HepG2 (cell line): ENCODE results near the gene VRK3. TPM values are rescaled to one million over a fixed set of nuclear protein-coding genes. Genes with fewer than 3 reads are reported as not detected.

Experiments used
- ATAC-seq: fragments of 200-7000 bp; cut with Tn5 transposase; 3 replicates; pipeline ENCODE4 v1.9.1; 2020; ENCODE audit warnings: mild to moderate bottlenecking, moderate library complexity
- BruUV-seq: library from RNA; stranded (reverse); fragments of 400-500 nt; replicated peaks from 2 replicates; lab custom pipeline; 2021; lab: Mats Ljungman, UMichigan
- CTCF ChIA-PET: fragments of 300-600 bp; formaldehyde crosslinking; extraction: SDS; loops from one replicate; lab custom pipeline; 2021; ENCODE audit warnings: low total read pairs, inconsistent platforms, low intra/inter-chr PET ratio; lab: Yijun Ruan, JAX
- POLR2A ChIA-PET: fragments of 350-600 bp; sonication (Branson Sonifier 250); formaldehyde crosslinking; loops from one replicate; lab custom pipeline; 2020; ENCODE audit warnings: antibody characterized with exemption, inconsistent platforms; lab: Yijun Ruan, JAX
- DNase-seq: peaks from one replicate; pipeline ENCODE4 v3.0.0-alpha.2; 2015; ENCODE audit warnings: low spot score
- FAIRE-seq: peaks from 3 replicates; lab custom pipeline; 2011; peaks lifted over from hg19 to GRCh38; lab: Jason Lieb, UNC
- H2AFZ ChIP-seq: one replicate; pipeline ENCODE4 v1.6.1; 2011; ENCODE audit warnings: low read length, inconsistent platforms
- H3K27ac ChIP-seq: fragments of 300-600 bp; 3 replicates; pipeline ENCODE4 v1.8.0; 2011; ENCODE audit warnings: mixed run types, mild to moderate bottlenecking, mixed read lengths, low read length, inconsistent platforms; ENCODE audit not compliant: insufficient read depth; ENCODE audit errors: extremely low read length
- H3K27me3 ChIP-seq, 2 experiments: fragments of 200-600 bp in 1 of 2; 2 replicates in 1 of 2; 3 replicates in 1 of 2; pipeline versions ENCODE4 v1.6.0 to v1.8.0; 2011; ENCODE audit warnings: low read length in 2 of 2, mild to moderate bottlenecking in 2 of 2, moderate library complexity in 2 of 2, inconsistent platforms in 1 of 2; ENCODE audit not compliant: insufficient read depth in 2 of 2, control insufficient read depth in 1 of 2
- H3K36me3 ChIP-seq, 2 experiments: fragments of 200-600 bp in 1 of 2; replicated peaks in 1 of 2; 2 replicates in 1 of 2; 3 replicates in 1 of 2; pipeline versions ENCODE4 v1.5.1 to v1.8.0; 2011; ENCODE audit warnings: low read length in 2 of 2, inconsistent platforms in 1 of 2; ENCODE audit not compliant: insufficient read depth in 2 of 2, control insufficient read depth in 1 of 2
- H3K4me1 ChIP-seq: 2 replicates; pipeline ENCODE4 v1.5.1; 2012; ENCODE audit warnings: low read length, inconsistent platforms; ENCODE audit not compliant: insufficient read depth
- H3K4me2 ChIP-seq: 2 replicates; pipeline ENCODE4 v1.6.0; 2011; ENCODE audit warnings: low read depth, low read length, inconsistent platforms
- H3K4me3 ChIP-seq, 3 experiments: fragments of 200-600 bp in 1 of 3; sonication (generic), shearing (Covaris generic) in 1 of 3; replicated peaks in 1 of 3; 2 replicates each; pipeline ENCODE4 v1.5.1; 2011 to 2016; ENCODE audit warnings: low read length in 3 of 3, inconsistent platforms in 2 of 3, low read depth in 2 of 3, mild to moderate bottlenecking in 2 of 3, control low read depth in 1 of 3, mixed read lengths in 1 of 3; ENCODE audit not compliant: insufficient read depth in 1 of 3
- H3K79me2 ChIP-seq: one replicate; pipeline ENCODE4 v1.6.1; 2011; ENCODE audit warnings: low read length, inconsistent platforms; ENCODE audit not compliant: insufficient read depth
- H3K9ac ChIP-seq: 2 replicates; pipeline ENCODE4 v1.6.0; 2011; ENCODE audit warnings: mild to moderate bottlenecking, low read depth, low read length, inconsistent platforms; ENCODE audit not compliant: insufficient read depth
- H3K9me3 ChIP-seq: 2 replicates; pipeline ENCODE4 v1.5.1; 2012; ENCODE audit warnings: mild to moderate bottlenecking, low read length
- H4K20me1 ChIP-seq: 2 replicates; pipeline ENCODE4 v1.6.0; 2011; ENCODE audit warnings: inconsistent platforms, mild to moderate bottlenecking, low read length, moderate library complexity; ENCODE audit not compliant: insufficient read depth
- BCL3 ChIP-seq: sonication (generic); formaldehyde crosslinking; IDR thresholded peaks from 2 replicates; pipeline ENCODE4 v1.5.1; 2020; ENCODE audit warnings: mild to moderate bottlenecking, missing genetic modification reagents, moderate library complexity
- CENPX ChIP-seq: sonication (generic); formaldehyde crosslinking; IDR thresholded peaks from 2 replicates; pipeline ENCODE4 v1.9.0; 2021; ENCODE audit warnings: mild to moderate bottlenecking, missing genetic modification reagents, moderate library complexity
- DR1 ChIP-seq: sonication (generic); formaldehyde crosslinking; IDR thresholded peaks from 2 replicates; pipeline ENCODE4 v1.8.0; 2021; ENCODE audit warnings: mild to moderate bottlenecking, missing genetic modification reagents, inconsistent platforms
- HNRNPLL ChIP-seq: fragments of 200-400 bp; formaldehyde crosslinking; IDR thresholded peaks from 2 replicates; pipeline ENCODE4 v1.6.1; 2017; ENCODE audit warnings: mild to moderate bottlenecking, low read depth, low read length; ENCODE audit not compliant: poor library complexity, severe bottlenecking
- ISX ChIP-seq: sonication (generic); formaldehyde crosslinking; conservative IDR thresholded peaks from 2 replicates; pipeline ENCODE4 v1.5.0; 2020; ENCODE audit warnings: missing genetic modification reagents
- JDP2 ChIP-seq: sonication (generic); formaldehyde crosslinking; IDR thresholded peaks from 2 replicates; pipeline ENCODE4 v1.8.1; 2022; ENCODE audit warnings: missing genetic modification reagents, borderline replicate concordance
- KMT2B ChIP-seq: IDR thresholded peaks from 2 replicates; pipeline ENCODE4 v1.6.1; 2016; ENCODE audit warnings: missing genetic modification reagents, missing compliant biosample characterization
- NONO ChIP-seq, 2 experiments: fragments of 450-650 bp in 1 of 2; sonication (generic) in 1 of 2; formaldehyde crosslinking in 1 of 2; IDR thresholded peaks in 1 of 2; conservative IDR thresholded peaks in 1 of 2; 2 replicates each; pipeline versions ENCODE4 v1.6.1 to v1.8.0; 2017 to 2022; ENCODE audit warnings: mild to moderate bottlenecking in 1 of 2, missing genetic modification reagents in 1 of 2, moderate library complexity in 1 of 2
- SMAD1 ChIP-seq: sonication (generic); formaldehyde crosslinking; IDR thresholded peaks from 2 replicates; pipeline ENCODE4 v1.4.0; 2020; ENCODE audit warnings: missing genetic modification reagents, low read depth, mild to moderate bottlenecking, borderline replicate concordance
- SMAD3 ChIP-seq: sonication (generic); formaldehyde crosslinking; IDR thresholded peaks from 2 replicates; pipeline ENCODE4 v1.4.0; 2020; ENCODE audit warnings: missing genetic modification reagents
- TFDP1 ChIP-seq: IDR thresholded peaks from 2 replicates; pipeline ENCODE4 v1.6.1; 2016; ENCODE audit warnings: missing compliant biosample characterization, missing genetic modification reagents, borderline replicate concordance
- THYN1 ChIP-seq: sonication (generic); formaldehyde crosslinking; IDR thresholded peaks from 2 replicates; pipeline ENCODE4 v1.8.1; 2023; ENCODE audit warnings: low read depth, mild to moderate bottlenecking, moderate library complexity, missing genetic modification reagents, borderline replicate concordance
- ZNF441 ChIP-seq: sonication (generic); formaldehyde crosslinking; IDR thresholded peaks from 2 replicates; pipeline ENCODE4 v1.7.0; 2021; ENCODE audit warnings: missing genetic modification reagents, borderline replicate concordance
- ZNF496 ChIP-seq: sonication (generic); formaldehyde crosslinking; IDR thresholded peaks from 2 replicates; pipeline ENCODE4 v1.8.1; 2023; ENCODE audit warnings: mild to moderate bottlenecking, moderate library complexity, missing genetic modification reagents; ENCODE audit not compliant: insufficient replicate concordance
- ZNF713 ChIP-seq: sonication (generic); formaldehyde crosslinking; IDR thresholded peaks from 2 replicates; pipeline ENCODE4 v1.4.0; 2020; ENCODE audit warnings: mild to moderate bottlenecking, missing genetic modification reagents
- ZNF740 ChIP-seq: sonication (generic); formaldehyde crosslinking; IDR thresholded peaks from 2 replicates; pipeline ENCODE4 v1.4.0; 2020; ENCODE audit warnings: missing genetic modification reagents
- ZNF792 ChIP-seq: IDR thresholded peaks from 2 replicates; pipeline ENCODE4 v1.6.1; 2016
- ZNF800 ChIP-seq: sonication (generic); formaldehyde crosslinking; IDR thresholded peaks from 2 replicates; pipeline ENCODE4 v1.4.0; 2020; ENCODE audit warnings: missing genetic modification reagents
- ZNF839 ChIP-seq: sonication (generic); formaldehyde crosslinking; IDR thresholded peaks from 2 replicates; pipeline ENCODE4 v1.4.0; 2020; ENCODE audit warnings: missing genetic modification reagents, mild to moderate bottlenecking, borderline replicate concordance
- ZNF878 ChIP-seq: sonication (generic); formaldehyde crosslinking; IDR thresholded peaks from 2 replicates; pipeline ENCODE4 v1.8.1; 2023; ENCODE audit warnings: mild to moderate bottlenecking, missing genetic modification reagents, moderate library complexity
- WGBS: methylation state at CpG from one replicate; pipeline ENCODE4 v1.1.6; 2017; ENCODE audit warnings: low lambda C conversion rate; 5-methylcytosine and 5-hydroxymethylcytosine counted together
- in situ Hi-C: cut with HindIII; loops from 2 replicates; pipeline ENCODE4 v1.10.0; 2017; ENCODE audit warnings: low pct_unique_long_range_greater_than_20kb; ENCODE audit not compliant: extremely low pct_ligation_motif_present
- intact Hi-C: fragments of 100-400 bp; cut with micrococcal nuclease; formaldehyde crosslinking; loops from one replicate; pipeline ENCODE4 v1.10.0; 2022; ENCODE audit not compliant: unreplicated experiment
- polyA plus RNA-seq, 8 experiments: library from polyadenylated mRNA; depleted of rRNA in 3 of 8; stranded (reverse) in 7 of 8; unstranded in 1 of 8; fragments of >200 nt; fragmentation: Illumina TruSeq in 4 of 8; extraction: Trizol in 4 of 8; gene quantifications; 2 replicates each; pipeline versions ENCODE4 v1.2.1 to v1.2.3, GENCODE V29; 2011 to 2016; ENCODE audit warnings: low read depth in 4 of 8, missing spikeins in 1 of 8, mixed read lengths in 1 of 8; ENCODE audit not compliant: insufficient read depth in 1 of 8
- total RNA-seq, 5 experiments: library from RNA; depleted of rRNA; stranded (reverse); fragments of >200 nt; fragmentation: Illumina TruSeq; extraction: Trizol; gene quantifications; 2 replicates each; pipeline ENCODE4 v1.2.3, GENCODE V29; 2016; ENCODE audit warnings: low read depth in 1 of 5

The VRK3 gene
- total and polyA plus RNA-seq, 2 of the 13 experiments (the other 11 are each of a cell fraction or from before 2014, with no cell fraction given): 23.8 to 28.3 TPM

GRCh38 chr19:49988433-49988832, 36.7 kb downstream of the VRK3 start:
- no peak for DNase-seq
- no peaks in the 10 kb centered on the region for H3K27me3 ChIP-seq
- WGBS: 98% methylated on average over 7 of the region's 9 CpGs
- CTCF ChIA-PET: no interaction called here
- no peak for FAIRE-seq
- no peak for TF ChIP-seq CENPX (CRISPR knock-in tag)
- TF ChIP-seq THYN1: no peak
- no peak for TF ChIP-seq ZNF740 (CRISPR knock-in tag)
- TF ChIP-seq JDP2 (CRISPR knock-in tag): no peak
- TF ChIP-seq ZNF800 (CRISPR knock-in tag): no peak
- TF ChIP-seq SMAD1 (CRISPR knock-in tag): no peak
- TF ChIP-seq ZNF441 (CRISPR knock-in tag): no peak
- TF ChIP-seq ZNF713: no peak
- no peak for TF ChIP-seq ZNF496 (CRISPR knock-in tag)
- TF ChIP-seq NONO (IDR thresholded peaks at IDR 0.05): no peak
- TF ChIP-seq NONO (CRISPR knock-in tag; conservative IDR thresholded peaks at IDR 0.05): no peak
- no peak for TF ChIP-seq BCL3 (CRISPR knock-in tag)
- TF ChIP-seq DR1 (CRISPR knock-in tag): no peak
- TF ChIP-seq ZNF839 (CRISPR knock-in tag): no peak
- TF ChIP-seq KMT2B: no peak
- no peak for TF ChIP-seq ZNF792
- TF ChIP-seq TFDP1 (CRISPR knock-in tag): no peak
- TF ChIP-seq ZNF878 (CRISPR knock-in tag): no peak
- TF ChIP-seq ISX (CRISPR knock-in tag): no peak
- TF ChIP-seq SMAD3: no peak
- no peak for TF ChIP-seq HNRNPLL
- TF ChIP-seq, all 625 proteins: peak for 0
- no peak for ATAC-seq
- in situ Hi-C loops (no loop called here), intact Hi-C loops (no loop called here)
- BruUV-seq: no TSS peak
- peaks cover 16% of the 10 kb centered on the region; the same call in 1 of the 2 replicates for H4K20me1 ChIP-seq
- H3K4me2 ChIP-seq: no peak overlapping the region
- no peak overlapping the region for H3K9ac ChIP-seq
- no peaks in the 10 kb centered on the region for H3K4me1 ChIP-seq
- peaks cover 3 to 5% of the 10 kb centered on the region in 2 experiments; a peak in 1 of 5 replicates for H3K36me3 ChIP-seq
- no peak overlapping the region for H3K27ac ChIP-seq
- H2AFZ ChIP-seq: no peak overlapping the region
- no peak overlapping the region for H3K4me3 ChIP-seq
- POLR2A ChIA-PET: no interaction called here
- no peaks in the 10 kb centered on the region for H3K79me2 ChIP-seq
- H3K9me3 ChIP-seq: no peaks in the 10 kb centered on the region
